NCI-H2081 treated with DMSO at 0.1 percent for 48 hours (cell line): ENCODE results near the gene TMBIM4.
"Not testable (repeated sequence)": the region's sequence is repeated elsewhere in the genome, so short reads cannot be mapped to it uniquely, and the experiment has no call there.

Source experiments
- DNase-seq: peaks from one replicate; lab custom pipeline; 2025; lab: John Stamatoyannopoulos, UW

TMBIM4 gene

GRCh38 chr12:66169221-66170170, at the start of gene TMBIM4:
TMBIM4 (minus strand) TSS chr12:66169996; CDS start chr12:66169951, 45 bp downstream.
- peak; percentile 81 for DNase-seq

- DNase-seq = no peak
Observed at GRCh38 chr12:66217342-66217917, 47.6 kb upstream of the TMBIM4 start.

- DNase-seq = not testable (repeated sequence)
Observed at GRCh38 chr12:66213011-66213410, 43.2 kb upstream of the TMBIM4 start.

- DNase-seq = not testable (repeated sequence)
Observed at GRCh38 chr12:66211573-66211972, 41.8 kb upstream of the TMBIM4 start.

- DNase-seq = no peak
Observed at GRCh38 chr12:66210840-66211239, 41.0 kb upstream of the TMBIM4 start.

- no peak for DNase-seq
Observed at GRCh38 chr12:66206141-66206540, 36.3 kb upstream of the TMBIM4 start.

GRCh38 chr12:66203820-66204219, 34.0 kb upstream of the TMBIM4 start:
- no peak for DNase-seq

- DNase-seq = no peak
Observed at GRCh38 chr12:66199831-66200509, 30.2 kb upstream of the TMBIM4 start.

- DNase-seq = no peak
Observed at GRCh38 chr12:66199141-66199540, 29.3 kb upstream of the TMBIM4 start.

- DNase-seq = no peak
Observed at GRCh38 chr12:66197495-66197921, 27.7 kb upstream of the TMBIM4 start.

GRCh38 chr12:66196806-66197205, 27.0 kb upstream of the TMBIM4 start:
- no peak for DNase-seq

GRCh38 chr12:66195242-66195641, 25.4 kb upstream of the TMBIM4 start:
- DNase-seq = no peak

- no peak for DNase-seq
Observed at GRCh38 chr12:66194122-66194521, 24.3 kb upstream of the TMBIM4 start.

- DNase-seq = no peak
Observed at GRCh38 chr12:66191547-66192126, 21.8 kb upstream of the TMBIM4 start.

- DNase-seq = no peak
Observed at GRCh38 chr12:66190519-66191370, 20.9 kb upstream of the TMBIM4 start.

GRCh38 chr12:66189889-66190288, 20.1 kb upstream of the TMBIM4 start:
- no peak for DNase-seq

- DNase-seq = no peak
Observed at GRCh38 chr12:66189486-66189843, 19.7 kb upstream of the TMBIM4 start.

- DNase-seq = no peak
Observed at GRCh38 chr12:66188584-66189485, 19.0 kb upstream of the TMBIM4 start, which contains the start of gene IRAK3. IRAK3 (plus strand) TSS chr12:66189214; CDS start chr12:66189300, 86 bp downstream.

- no peak for DNase-seq
Observed at GRCh38 chr12:66187821-66188220, 18.0 kb upstream of the TMBIM4 start.

- DNase-seq = no peak
Observed at GRCh38 chr12:66187036-66187435, 17.2 kb upstream of the TMBIM4 start.
